OCI-LY1 (cell line): ENCODE data around the gene HMGA1.
A peak's percentile ranks its signal among the peaks of the same experiment; 100 is the strongest.

Source experiments
- H2AFZ ChIP-seq: fragments of 200-600 bp; sonication (generic), shearing (Covaris generic); 2 replicates; pipeline ENCODE4 v1.6.0; 2014; ENCODE audit warnings: antibody characterized with exemption, mild to moderate bottlenecking, low read length
- H3F3A ChIP-seq: fragments of 200-600 bp; sonication (generic), shearing (Covaris generic); 2 replicates; pipeline ENCODE4 v1.6.0; 2014; ENCODE audit warnings: mild to moderate bottlenecking, antibody characterized with exemption, low read length, moderate library complexity; ENCODE audit not compliant: insufficient read depth
- H3K27ac ChIP-seq: fragments of 200-600 bp; sonication (generic); 2 replicates; pipeline ENCODE4 v1.5.1; 2014; ENCODE audit warnings: low read length, mixed run types, mild to moderate bottlenecking, low read depth; ENCODE audit not compliant: poor library complexity, severe bottlenecking
- H3K27me3 ChIP-seq: fragments of 200-600 bp; sonication (generic); 2 replicates; pipeline ENCODE4 v1.6.0; 2014; ENCODE audit warnings: antibody characterized with exemption, mild to moderate bottlenecking, low read length, moderate library complexity; ENCODE audit not compliant: insufficient read depth
- H3K36me3 ChIP-seq: fragments of 200-600 bp; sonication (generic); 2 replicates; pipeline ENCODE4 v1.6.1; 2014; ENCODE audit warnings: mild to moderate bottlenecking, antibody characterized with exemption, low read length, moderate library complexity, mixed read lengths; ENCODE audit not compliant: insufficient read depth
- H3K4me1 ChIP-seq: fragments of 200-600 bp; sonication (generic); 2 replicates; pipeline ENCODE4 v1.5.1; 2014; ENCODE audit warnings: mild to moderate bottlenecking, low read length, moderate library complexity; ENCODE audit not compliant: insufficient read depth, severe bottlenecking
- H3K4me2 ChIP-seq: fragments of 200-600 bp; sonication (generic), shearing (Covaris generic); 2 replicates; pipeline ENCODE4 v1.6.1; 2014; ENCODE audit warnings: low read length
- H3K4me3 ChIP-seq: fragments of 200-600 bp; sonication (generic); 2 replicates; pipeline ENCODE4 v1.5.1; 2014; ENCODE audit warnings: low read length, low read depth, mild to moderate bottlenecking, mixed read lengths; ENCODE audit not compliant: poor library complexity, severe bottlenecking
- H3K79me2 ChIP-seq: fragments of 200-600 bp; shearing (Covaris generic); 2 replicates; pipeline ENCODE4 v1.6.1; 2016; ENCODE audit warnings: mixed run types, low read length, mixed read lengths; ENCODE audit not compliant: insufficient read depth
- H3K9ac ChIP-seq: fragments of 200-600 bp; sonication (generic), shearing (Covaris generic); 2 replicates; pipeline ENCODE4 v1.6.1; 2014; ENCODE audit warnings: mild to moderate bottlenecking, low read length, mixed read lengths
- H3K9me2 ChIP-seq: fragments of 200-600 bp; sonication (generic), shearing (Covaris generic); 2 replicates; pipeline ENCODE4 v1.6.1; 2014; ENCODE audit warnings: low read depth, mild to moderate bottlenecking, low read length, mixed read lengths
- H3K9me3 ChIP-seq: fragments of 200-600 bp; shearing (Covaris generic); 2 replicates; pipeline ENCODE4 v1.6.1; 2014; ENCODE audit warnings: low read length, mixed read lengths
- H4K20me1 ChIP-seq: fragments of 200-600 bp; sonication (generic), shearing (Covaris generic); 2 replicates; pipeline ENCODE4 v1.6.0; 2016; ENCODE audit warnings: mild to moderate bottlenecking, low read length; ENCODE audit not compliant: insufficient read depth
- EZH2 ChIP-seq: fragments of 200-600 bp; sonication (generic), shearing (Covaris generic); IDR thresholded peaks from 2 replicates; pipeline ENCODE4 v1.8.0; 2017; ENCODE audit warnings: borderline replicate concordance, mixed run types, mild to moderate bottlenecking, antibody characterized with exemption, low read length, moderate library complexity, mixed read lengths
- TF ChIP-seq, protein P1 (sequence below): fragments of 200-600 bp; sonication (generic), shearing (Covaris generic); IDR thresholded peaks from 2 replicates; pipeline ENCODE4 v1.5.1; 2017; ENCODE audit warnings: mild to moderate bottlenecking, antibody characterized with exemption, low read length, moderate library complexity, mixed read lengths

HMGA1 gene, protein sequence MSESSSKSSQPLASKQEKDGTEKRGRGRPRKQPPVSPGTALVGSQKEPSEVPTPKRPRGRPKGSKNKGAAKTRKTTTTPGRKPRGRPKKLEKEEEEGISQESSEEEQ

DNA sequence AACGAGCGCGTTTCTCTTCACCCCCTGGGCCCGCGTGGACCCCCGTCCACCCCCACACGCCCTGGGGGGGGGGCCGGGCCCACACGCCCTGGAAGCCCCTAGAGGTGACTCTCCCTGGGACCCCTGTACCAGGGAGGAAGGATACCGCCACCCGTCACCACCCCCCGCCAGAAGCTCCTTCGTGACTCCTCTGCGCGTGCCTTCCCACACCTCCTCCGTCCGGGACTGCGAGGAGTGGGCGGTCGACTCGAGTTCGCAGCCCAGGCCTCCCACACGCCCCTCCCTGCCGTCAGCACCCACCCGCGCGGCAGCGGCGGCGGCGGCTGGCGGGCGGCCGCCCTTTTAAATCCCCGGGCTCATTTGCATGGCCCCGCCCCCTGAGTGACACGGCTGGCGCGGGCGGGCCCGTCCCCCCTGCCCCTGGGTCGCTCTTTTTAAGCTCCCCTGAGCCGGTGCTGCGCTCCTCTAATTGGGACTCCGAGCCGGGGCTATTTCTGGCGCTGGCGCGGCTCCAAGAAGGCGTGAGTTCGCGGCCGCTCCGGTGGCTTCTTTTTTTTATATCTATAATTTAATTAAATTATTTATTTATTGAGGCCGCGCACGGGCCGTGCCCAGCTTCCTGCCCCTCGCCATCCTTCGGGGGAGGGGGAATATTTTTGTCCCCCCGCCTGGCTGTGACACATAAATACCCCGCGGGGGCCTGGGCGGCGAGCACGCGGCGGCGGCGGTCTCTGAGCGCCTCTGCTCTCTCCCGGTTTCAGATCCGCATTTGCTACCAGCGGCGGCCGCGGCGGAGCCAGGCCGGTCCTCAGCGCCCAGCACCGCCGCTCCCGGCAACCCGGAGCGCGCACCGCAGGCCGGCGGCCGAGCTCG is at the start of gene HMGA1:
HMGA1 (plus strand) TSS at position 431 of the 873 bp plus-strand sequence. CDS start 3,908 bp downstream, outside the sequence.
- Histone ChIP-seq H3K36me3 (peaks cover 41% of the 10 kb centered on the region), H3K27ac (peak within 1 kb of the TSS; percentile 92), H3K9me3 (no peaks in the 10 kb centered on the region), H3K9me2 (no peaks in the 10 kb centered on the region), H3K4me2 (peak within 1 kb of the TSS; percentile 80), H2AFZ (no peak within 1 kb of the TSS), H3K4me3 (peak within 1 kb of the TSS; percentile 75), H3K79me2 (peaks cover 32% of the 10 kb centered on the region), H3K27me3 (no peaks in the 10 kb centered on the region), H4K20me1 (no peaks in the 10 kb centered on the region), H3K4me1 (peaks cover 40% of the 10 kb centered on the region), H3F3A (peaks cover under 1% of the 10 kb centered on the region; the same call in 1 of the 2 replicates), H3K9ac (peak within 1 kb of the TSS; percentile 93)
- TF ChIP-seq, protein P1, sequence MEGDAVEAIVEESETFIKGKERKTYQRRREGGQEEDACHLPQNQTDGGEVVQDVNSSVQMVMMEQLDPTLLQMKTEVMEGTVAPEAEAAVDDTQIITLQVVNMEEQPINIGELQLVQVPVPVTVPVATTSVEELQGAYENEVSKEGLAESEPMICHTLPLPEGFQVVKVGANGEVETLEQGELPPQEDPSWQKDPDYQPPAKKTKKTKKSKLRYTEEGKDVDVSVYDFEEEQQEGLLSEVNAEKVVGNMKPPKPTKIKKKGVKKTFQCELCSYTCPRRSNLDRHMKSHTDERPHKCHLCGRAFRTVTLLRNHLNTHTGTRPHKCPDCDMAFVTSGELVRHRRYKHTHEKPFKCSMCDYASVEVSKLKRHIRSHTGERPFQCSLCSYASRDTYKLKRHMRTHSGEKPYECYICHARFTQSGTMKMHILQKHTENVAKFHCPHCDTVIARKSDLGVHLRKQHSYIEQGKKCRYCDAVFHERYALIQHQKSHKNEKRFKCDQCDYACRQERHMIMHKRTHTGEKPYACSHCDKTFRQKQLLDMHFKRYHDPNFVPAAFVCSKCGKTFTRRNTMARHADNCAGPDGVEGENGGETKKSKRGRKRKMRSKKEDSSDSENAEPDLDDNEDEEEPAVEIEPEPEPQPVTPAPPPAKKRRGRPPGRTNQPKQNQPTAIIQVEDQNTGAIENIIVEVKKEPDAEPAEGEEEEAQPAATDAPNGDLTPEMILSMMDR = no peak; the same call in 1 of the 2 replicates
- TF ChIP-seq EZH2 = no peak

DNA sequence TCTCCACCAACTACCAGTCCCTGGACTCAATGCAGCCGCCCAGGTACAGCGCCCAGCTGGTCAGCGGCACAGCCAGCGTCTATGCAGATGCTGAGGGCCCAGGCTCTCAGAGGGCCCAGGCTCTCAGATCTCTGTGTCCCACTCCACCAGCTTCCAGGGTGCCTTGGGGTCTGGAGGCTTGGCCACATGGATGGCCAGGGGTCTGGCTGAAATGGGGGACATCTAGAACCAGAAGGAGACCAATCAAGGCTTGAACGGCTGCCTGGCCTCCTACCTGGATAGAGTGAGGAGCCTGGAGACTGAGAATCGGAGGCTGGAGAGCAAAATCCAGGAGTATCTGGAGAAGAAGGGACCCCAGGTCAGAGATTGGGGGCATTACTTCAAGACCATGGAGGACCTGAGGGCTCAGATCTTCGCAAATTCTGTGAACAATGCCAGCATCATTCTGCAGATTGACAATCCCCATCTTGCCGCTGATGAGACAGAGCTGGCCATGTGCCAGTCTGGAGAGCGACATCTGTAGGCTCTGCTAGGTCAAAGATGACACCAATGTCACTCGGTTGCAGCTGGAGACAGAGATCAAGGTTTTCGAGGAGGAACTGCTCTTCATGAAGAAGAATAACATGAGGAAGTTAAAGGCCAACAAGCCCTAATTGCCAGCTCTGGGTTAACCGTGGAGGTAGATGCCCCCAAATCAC is 46.7 kb upstream of the HMGA1 start:
- no peak overlapping the region for H2AFZ ChIP-seq
- no peak overlapping the region for H3K27ac ChIP-seq
- no peak overlapping the region for H3K9ac ChIP-seq
- H3K36me3 ChIP-seq = no peaks in the 10 kb centered on the region
- H3K4me1 ChIP-seq = peaks cover 3% of the 10 kb centered on the region
- H3F3A ChIP-seq = no peaks in the 10 kb centered on the region
- TF ChIP-seq, protein P1 = peak; percentile 56
- TF ChIP-seq EZH2 = no peak
- H4K20me1 ChIP-seq = no peaks in the 10 kb centered on the region
- no peaks in the 10 kb centered on the region for H3K9me2 ChIP-seq
- no peak overlapping the region for H3K4me2 ChIP-seq
- no peak overlapping the region for H3K4me3 ChIP-seq
- H3K27me3 ChIP-seq = no peaks in the 10 kb centered on the region
- H3K79me2 ChIP-seq = no peaks in the 10 kb centered on the region
- H3K9me3 ChIP-seq = no peaks in the 10 kb centered on the region

DNA sequence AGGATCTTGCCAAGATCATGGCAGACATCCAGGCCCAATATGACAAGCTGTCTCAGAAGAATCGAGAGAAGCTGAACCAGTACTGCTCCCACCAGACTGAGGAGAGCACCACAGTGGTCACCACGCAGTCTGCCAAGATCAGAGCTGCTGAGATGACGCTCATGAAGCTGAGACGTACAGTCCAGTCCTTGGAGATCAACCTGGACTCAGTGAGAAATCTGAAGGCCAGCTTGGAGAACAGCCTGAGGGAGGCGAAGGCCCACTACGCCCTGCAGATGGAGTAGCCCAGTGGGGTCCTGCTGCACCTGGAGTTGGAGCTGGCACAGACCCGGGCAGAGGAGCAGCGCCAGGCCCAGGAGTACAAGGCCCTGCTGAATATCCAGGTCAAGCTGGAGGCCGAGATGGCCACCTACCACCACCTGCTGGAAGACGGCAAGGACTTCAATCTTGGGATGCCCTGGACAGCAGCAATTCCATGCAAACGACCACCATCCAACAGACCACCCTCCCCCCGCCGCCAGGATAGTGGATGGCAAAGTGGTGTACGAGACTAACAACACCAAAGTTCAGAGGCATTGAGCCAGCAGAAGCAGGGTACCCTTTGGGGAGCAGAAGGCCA is 46.1 kb upstream of the HMGA1 start:
- Histone ChIP-seq H3K9ac (no peak overlapping the region), H3K4me2 (no peak overlapping the region), H2AFZ (no peak overlapping the region), H3K27me3 (no peaks in the 10 kb centered on the region; the same call in 1 of the 2 replicates), H3K27ac (no peak overlapping the region), H4K20me1 (no peaks in the 10 kb centered on the region), H3K36me3 (no peaks in the 10 kb centered on the region), H3F3A (no peaks in the 10 kb centered on the region), H3K9me2 (no peaks in the 10 kb centered on the region), H3K4me1 (peaks cover 3% of the 10 kb centered on the region), H3K9me3 (no peaks in the 10 kb centered on the region), H3K4me3 (no peak overlapping the region), H3K79me2 (no peaks in the 10 kb centered on the region)
- no peak for TF ChIP-seq EZH2
- TF ChIP-seq, protein P1 = no peak
